Erythroblast (primary cell): ENCODE data around the gene CBX2.

Experiments
- GATA1 ChIP-seq: IDR thresholded peaks from 2 replicates; pipeline ENCODE4 v1.6.1; 2011; ENCODE audit warnings: low read depth, mild to moderate bottlenecking, control low read depth, low read length, moderate library complexity
- POLR2A ChIP-seq: IDR thresholded peaks from 2 replicates; pipeline ENCODE4 v1.6.1; 2011; ENCODE audit warnings: mild to moderate bottlenecking, low read length

- TF ChIP-seq POLR2A: no peak
- no peak for TF ChIP-seq GATA1
Measured at GRCh38 chr17:79800325-79801155, 22.6 kb downstream of the CBX2 start.
